T-helper 9 cell (primary cell): ENCODE data around the gene BOC.
"Not testable (repeated sequence)": the region's sequence is repeated elsewhere in the genome, so short reads cannot be mapped to it uniquely, and the experiment has no call there.

Experiments
- DNase-seq: peaks from one replicate; pipeline ENCODE4 v3.0.0-alpha.2; 2020
- total RNA-seq, 2 donors: gene quantifications; one replicate each; lab custom pipeline; 2026; lab: John Stamatoyannopoulos, UW

Gene BOC
- total RNA-seq, result 0 to 0.07 reads per million in 2 donors

- DNase-seq, result no peak
These were observed at the start of gene BOC for GRCh38 chr3:113211330-113212149. Gene BOC, plus strand, starts transcription at chr3:113211557. Its CDS starts 38,246 bp downstream, at chr3:113249803.

GRCh38 chr3:113161661-113162060 is 49.7 kb upstream of the BOC start:
- DNase-seq, result no peak

GRCh38 chr3:113163152-113163551 is 48.2 kb upstream of the BOC start:
- no peak for DNase-seq

GRCh38 chr3:113165841-113166240 is 45.5 kb upstream of the BOC start:
- no peak for DNase-seq

- DNase-seq, result no peak
These were observed 45.0 kb upstream of the BOC start for GRCh38 chr3:113166357-113166718.

GRCh38 chr3:113166719-113167492 is 44.5 kb upstream of the BOC start:
- DNase-seq, result no peak

GRCh38 chr3:113167825-113168801 is 43.2 kb upstream of the BOC start:
- DNase-seq, result no peak

- DNase-seq, result no peak
These were observed 41.4 kb upstream of the BOC start for GRCh38 chr3:113169891-113170452.

- DNase-seq, result no peak
These were observed 40.6 kb upstream of the BOC start for GRCh38 chr3:113170771-113171170.

- not testable (repeated sequence) for DNase-seq
These were observed 39.6 kb upstream of the BOC start for GRCh38 chr3:113171675-113172300.

- no peak for DNase-seq
These were observed 38.3 kb upstream of the BOC start for GRCh38 chr3:113173102-113173501.

GRCh38 chr3:113174304-113174703 is 37.1 kb upstream of the BOC start:
- DNase-seq, result no peak

- no peak for DNase-seq
These were observed 36.4 kb upstream of the BOC start for GRCh38 chr3:113174801-113175485.

- DNase-seq, result no peak
These were observed 33.8 kb upstream of the BOC start for GRCh38 chr3:113177526-113177925.

- DNase-seq, result no peak
These were observed 32.0 kb upstream of the BOC start for GRCh38 chr3:113179235-113179824.

- DNase-seq, result no peak
These were observed 27.4 kb upstream of the BOC start for GRCh38 chr3:113183748-113184661.

- no peak for DNase-seq
These were observed 26.0 kb upstream of the BOC start for GRCh38 chr3:113185194-113185835.

GRCh38 chr3:113186566-113186965 is 24.8 kb upstream of the BOC start:
- DNase-seq, result no peak

GRCh38 chr3:113193288-113193687 is 18.1 kb upstream of the BOC start:
- DNase-seq, result no peak
